GM18498 (cell line): Measurements from ENCODE around the gene TFEB.

Source experiments
- ATAC-seq: cut with Tn5 transposase; IDR thresholded peaks from one replicate; pipeline ENCODE4 v1.9.1; 2021; ENCODE audit warnings: mild to moderate bottlenecking, moderate library complexity; ENCODE audit not compliant: unreplicated experiment

TFEB gene

DNA sequence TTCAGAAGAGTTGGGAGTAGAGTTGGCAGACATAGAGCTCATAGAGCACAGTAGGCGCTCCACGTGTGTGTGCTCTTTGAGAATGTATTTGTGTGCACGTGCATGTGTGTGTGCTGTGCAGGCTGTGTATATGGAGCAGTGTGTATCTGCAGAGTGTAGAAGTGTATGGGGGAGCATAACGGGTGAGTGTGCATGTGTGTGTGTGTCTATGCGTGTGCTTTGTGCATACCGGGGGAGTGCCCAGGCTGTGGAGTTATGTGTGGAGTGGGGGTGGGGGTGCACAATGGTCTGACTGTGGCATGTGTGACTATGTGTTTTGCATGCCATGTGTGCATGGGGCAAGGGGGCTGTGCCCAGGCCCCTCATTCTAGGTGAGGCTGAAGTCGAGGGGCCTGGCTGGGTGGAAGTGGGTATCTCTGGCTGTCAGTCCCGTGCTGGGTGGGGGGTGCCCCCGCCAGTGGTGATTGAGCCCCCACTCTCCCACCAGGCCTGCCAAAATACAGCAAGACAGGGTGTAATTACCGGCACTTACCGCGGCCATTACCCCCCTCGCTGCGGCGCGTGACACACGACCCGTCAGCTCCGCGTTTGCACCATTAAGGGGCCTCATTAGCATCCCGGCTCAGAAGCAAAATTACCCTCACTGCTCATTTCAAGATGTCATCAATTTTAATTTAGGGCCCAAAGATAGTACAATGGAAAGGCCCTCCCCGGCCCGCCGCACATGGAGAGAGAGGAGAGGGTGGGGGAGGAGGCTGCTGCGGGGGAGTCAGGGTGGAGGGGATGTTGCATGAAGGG is 58.1 kb downstream of the TFEB start:
- ATAC-seq: no peak

DNA sequence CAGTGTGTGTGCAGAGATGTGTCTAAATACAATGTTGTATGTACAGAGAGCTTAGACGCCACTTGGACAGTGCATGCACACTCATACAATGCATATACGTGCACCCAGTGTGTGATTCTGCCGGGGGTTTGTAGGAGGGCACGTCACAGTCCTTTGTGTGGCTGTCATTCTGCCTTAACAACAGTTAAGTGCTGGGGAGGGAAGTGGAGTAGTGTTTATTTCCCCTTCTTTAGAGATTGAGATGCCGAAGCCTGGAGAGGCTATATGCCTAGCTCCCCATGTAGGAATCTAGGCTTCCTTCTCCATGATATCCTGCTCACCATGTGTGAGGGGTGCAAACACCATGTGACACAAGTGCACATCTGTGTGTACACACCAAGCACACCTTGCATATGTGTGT is 59.0 kb downstream of the TFEB start:
- ATAC-seq: no peak

- ATAC-seq: no peak
Measured at GRCh38 chr6:41675992-41676391, 59.4 kb downstream of the TFEB start.

DNA sequence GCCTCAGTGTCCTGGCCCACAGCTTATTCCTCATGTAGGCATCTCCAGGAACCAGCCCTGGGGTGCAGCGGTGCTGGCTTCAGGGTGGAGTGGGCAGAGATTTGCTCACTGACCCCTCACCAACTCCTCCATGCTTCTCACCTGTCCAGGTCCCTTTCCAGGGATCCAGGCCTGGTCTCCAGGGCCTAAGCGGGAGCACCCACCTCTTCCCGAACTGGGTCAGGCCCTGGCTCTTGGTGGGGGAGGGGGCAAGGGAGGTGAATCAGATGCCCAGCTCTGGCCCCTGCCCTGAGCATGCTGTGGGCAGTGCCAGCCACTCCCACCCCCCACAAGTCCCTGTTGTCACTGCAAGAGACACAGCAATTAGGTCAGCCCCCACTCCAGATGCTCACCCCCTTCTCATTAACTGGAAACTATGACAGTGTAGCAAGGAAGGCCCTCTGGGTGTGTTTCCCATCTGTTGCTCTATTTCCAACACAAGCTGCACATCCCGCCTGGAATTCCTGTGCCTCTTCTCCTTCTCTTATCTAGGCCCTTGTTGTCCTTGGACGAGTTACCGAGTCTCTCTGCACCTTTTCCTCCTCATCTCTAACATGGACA is 60.1 kb downstream of the TFEB start:
- no peak for ATAC-seq

DNA sequence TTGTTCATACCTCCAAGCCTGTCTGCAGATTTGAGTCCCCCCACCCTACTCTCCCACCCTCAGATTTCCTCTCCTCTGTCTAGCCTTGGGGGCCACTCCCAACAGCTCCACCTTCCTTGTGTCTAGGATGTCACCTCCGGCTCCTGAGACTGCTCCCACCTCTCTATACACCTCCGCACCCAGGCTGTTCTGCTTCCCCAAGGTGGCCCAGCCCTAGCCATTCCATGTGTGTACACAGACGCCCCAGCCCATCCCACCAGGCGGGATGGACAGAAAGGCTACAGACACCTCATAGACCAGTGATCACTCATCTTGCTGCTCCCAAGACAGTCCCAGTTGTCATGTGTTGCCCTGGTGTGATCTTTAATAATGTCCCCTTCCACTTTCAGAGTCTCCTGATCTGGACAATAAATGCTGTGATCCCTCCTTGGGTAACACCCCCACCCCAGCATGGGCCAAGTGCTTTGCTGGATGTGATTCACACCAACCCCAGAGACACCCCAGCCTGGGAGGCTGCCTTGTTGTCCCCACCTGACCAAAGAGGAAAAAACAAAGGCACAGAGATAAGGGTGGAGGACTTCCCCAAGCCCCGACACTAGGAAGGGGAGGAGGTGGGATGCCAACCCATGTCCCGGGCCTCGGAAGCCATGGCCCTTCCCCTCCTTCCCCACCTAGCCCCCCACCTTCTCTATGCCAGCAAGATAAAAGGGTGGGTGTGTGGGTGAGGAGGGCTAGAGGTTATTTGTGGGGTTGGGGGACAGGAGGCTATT is 61.0 kb downstream of the TFEB start:
- no peak for ATAC-seq

DNA sequence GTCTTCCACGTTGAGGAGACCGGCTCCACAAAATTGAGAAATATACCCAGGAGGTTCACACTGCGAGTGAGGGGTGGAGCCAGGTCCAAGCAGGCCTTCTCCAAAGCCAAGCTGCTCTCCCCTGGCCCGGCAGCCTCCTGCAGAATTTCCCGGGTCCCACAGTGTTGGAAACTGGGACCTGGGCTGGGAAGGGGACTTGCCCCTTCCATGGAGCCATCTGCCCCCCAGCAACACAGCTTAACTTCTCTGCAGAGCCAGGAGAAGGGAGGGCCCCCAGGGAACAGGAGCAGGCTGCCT is 61.8 kb downstream of the TFEB start:
- ATAC-seq: no peak

DNA sequence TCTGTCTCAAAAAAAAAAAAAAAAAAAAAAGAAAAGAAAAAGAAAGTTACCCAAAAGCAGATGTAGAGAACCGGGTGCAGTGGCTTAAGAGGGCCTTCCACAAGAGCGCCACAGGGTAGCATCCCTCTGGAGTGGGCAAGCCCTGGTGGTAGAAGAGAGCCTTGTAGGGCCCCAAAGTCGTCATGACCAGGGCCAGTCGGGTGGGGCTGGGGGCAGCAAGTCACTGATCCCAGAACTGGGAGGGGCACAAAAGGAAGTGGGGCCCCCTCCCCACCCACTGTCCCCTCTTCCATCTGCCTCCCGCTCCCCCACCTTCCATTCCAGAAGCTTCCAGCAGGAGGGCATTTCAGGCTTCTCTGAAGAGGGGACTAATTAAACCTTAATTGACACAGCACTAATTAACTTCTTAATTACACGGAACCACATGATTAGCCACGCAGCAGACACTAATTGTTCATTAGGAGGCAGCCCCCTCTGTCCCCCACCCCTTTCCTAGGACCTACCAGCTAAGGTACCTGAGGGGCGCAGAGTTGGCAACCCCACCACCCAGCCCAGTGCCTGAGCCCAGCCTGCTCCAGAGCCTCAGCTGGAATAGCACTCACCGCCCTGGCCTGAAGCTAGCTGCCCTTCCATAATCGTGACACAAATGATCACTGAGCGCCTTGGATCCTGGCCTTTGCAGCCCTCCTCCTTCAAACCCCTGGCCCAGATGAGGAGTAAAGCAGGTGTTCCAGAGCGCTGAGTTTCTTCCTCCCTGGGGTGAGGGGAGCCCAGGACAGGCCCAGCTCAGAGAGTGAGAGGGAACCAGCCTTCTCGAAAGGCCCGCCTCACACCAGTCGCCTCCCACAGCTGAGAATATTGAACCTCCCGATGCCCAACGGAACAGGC is 62.3 kb downstream of the TFEB start:
- ATAC-seq: no peak

DNA sequence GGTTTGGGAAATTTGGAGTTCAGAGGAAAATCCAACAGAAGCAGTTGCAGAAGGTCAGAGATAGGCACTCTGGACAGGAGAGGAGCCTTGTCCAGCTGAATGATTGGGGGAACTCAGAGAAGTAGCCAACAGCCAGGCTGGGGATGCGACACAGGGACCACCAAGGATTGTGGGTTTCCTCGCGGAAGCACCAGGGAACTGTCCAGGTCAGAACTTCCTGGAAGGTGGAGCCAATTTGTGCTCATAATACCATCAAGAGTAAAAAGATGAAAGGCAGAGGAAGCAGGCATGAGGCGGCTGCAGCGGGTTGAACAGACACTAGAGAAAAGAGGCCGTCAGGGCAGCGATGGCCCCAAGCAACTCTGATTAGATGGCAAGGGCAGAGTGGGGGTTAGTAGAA is 63.4 kb downstream of the TFEB start:
- no peak for ATAC-seq

DNA sequence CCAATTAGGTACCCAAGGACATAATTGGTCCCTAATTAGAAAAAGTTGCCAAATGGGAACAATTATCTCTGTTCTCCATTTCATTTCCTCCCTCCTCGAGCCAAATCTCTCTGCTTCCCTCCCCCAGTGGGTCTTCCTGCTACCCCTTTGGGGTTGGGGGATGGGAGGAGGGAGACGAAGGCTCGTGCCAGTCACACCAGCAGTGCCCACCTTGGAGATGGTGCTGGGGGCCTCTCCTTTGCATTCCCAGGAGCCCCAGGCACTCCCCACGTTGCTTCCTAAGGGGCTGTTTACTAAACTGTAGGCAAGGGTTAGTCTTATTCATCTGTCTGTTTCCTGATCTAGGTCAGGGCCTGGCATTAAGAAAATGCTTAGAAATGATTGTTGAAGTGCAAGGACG is 64.0 kb downstream of the TFEB start:
- no peak for ATAC-seq

DNA sequence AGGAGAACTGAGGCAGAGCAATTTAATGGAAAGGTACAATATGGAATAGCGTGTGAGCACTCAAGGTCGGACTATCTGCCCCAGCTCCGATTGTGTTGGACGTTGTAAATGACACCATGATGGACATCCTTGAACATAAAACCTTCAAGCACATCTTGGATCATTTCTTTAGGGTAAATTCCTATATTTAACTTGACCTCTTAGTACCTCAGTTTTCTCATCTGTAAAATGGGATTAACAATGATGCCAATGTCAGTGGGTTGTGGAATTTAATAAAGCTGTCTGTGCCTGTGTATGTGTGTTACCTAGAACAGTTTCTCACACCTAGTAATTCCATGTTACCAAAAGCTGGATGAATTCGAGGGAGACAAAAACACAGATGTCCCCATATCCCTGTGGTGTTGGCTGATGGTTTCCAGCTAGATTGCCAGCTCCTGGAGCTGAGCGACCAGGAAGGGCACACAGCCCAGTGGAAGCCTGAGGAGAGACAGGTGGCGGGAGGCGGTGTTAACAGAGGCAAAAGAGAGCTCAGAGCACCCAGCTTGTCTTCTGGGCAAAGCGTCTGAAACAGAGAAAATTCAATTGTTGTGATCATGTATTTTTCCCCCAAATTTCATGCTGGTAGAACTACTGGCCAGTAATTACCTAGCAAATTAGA is 64.6 kb downstream of the TFEB start:
- ATAC-seq: no peak

GRCh38 chr6:41668968-41669367 is 66.4 kb downstream of the TFEB start:
- ATAC-seq: no peak

DNA sequence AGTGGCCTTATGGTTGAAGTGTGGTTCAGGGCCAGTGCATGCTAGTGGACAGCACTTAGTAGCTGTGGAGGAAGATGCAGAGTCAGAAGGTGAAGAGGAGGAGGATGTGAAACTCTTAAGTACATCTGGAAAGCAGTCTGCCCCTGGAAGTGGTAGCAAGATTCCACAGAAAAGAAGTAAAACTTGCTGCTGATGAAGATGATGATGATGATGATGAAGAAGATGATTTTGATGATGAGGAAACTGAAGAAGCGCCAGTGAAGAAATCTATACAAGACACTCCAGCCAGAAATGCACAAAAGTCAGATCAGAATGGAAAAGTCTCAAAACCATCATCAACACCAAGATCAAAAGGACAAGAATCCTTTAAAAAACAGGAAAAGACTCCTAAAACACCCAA is 68.2 kb downstream of the TFEB start:
- no peak for ATAC-seq

DNA sequence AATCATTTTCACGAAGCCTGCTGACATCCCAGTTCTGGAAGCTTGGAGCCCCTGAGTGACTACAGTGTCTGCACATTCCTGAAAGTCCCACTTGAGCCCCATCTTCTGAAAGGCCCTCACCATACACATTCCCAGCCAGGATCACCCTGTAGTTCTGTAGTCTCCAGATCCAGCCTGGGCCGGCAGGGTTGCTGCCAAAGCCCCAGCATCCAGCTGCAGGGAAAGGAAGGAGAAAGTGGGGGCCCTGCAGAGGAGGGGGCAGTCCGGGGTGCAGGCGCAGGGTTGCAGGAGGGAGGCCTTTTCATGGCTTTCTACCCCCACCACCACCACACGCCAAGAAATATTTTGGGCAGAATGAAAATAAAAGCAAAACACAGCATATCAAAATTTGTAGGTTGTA is 71.1 kb downstream of the TFEB start:
- no peak for ATAC-seq

GRCh38 chr6:41663568-41663967 is 71.8 kb downstream of the TFEB start:
- ATAC-seq: no peak

DNA sequence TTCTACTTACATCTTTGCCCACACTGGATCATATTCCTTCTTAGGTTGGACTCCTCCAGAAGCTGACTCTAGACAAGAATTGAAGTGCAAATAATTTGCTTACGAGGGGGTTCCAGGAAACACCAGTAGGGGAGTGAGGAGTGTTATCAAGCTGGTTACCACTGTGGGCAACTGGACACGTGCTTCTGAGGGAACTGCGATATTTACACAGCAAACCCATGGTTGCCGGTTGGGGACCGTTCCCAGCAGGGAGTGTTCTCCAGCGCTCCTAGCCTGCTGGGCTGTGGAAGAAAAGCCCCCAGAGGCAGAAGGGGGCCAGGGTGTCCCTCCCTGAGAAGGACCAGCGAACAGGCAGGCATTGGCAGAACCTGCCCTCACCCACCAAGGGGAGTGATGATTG is 75.5 kb downstream of the TFEB start:
- ATAC-seq: no peak

DNA sequence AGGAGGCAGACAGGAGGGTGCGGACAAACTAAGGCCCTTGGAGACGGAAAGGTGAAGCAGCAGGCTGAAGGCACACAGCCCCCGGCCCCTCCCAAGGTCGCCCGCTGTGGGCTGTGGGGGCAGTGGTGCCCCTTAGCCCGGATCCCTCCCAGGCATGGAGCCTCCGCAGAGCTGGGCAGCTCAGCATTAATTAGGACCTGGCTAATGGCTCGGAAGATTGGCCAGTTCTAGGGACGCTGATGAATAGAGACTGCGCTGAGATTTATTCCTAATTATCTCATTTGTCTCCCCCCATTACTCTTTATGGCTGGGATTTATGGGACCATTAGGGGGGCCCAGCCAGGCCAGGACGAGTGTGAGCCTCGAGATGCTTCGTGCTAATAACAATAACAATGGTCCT is 76.8 kb downstream of the TFEB start:
- no peak for ATAC-seq

- ATAC-seq: no peak
Measured at GRCh38 chr6:41657131-41658094, 78.0 kb downstream of the TFEB start.

- ATAC-seq: no peak
Measured at GRCh38 chr6:41656002-41656691, 79.3 kb downstream of the TFEB start.

- ATAC-seq: no peak
Measured at GRCh38 chr6:41655646-41656001, 79.8 kb downstream of the TFEB start.
